ENCODE measurements around the gene C20orf202.

Gene C20orf202

DNA sequence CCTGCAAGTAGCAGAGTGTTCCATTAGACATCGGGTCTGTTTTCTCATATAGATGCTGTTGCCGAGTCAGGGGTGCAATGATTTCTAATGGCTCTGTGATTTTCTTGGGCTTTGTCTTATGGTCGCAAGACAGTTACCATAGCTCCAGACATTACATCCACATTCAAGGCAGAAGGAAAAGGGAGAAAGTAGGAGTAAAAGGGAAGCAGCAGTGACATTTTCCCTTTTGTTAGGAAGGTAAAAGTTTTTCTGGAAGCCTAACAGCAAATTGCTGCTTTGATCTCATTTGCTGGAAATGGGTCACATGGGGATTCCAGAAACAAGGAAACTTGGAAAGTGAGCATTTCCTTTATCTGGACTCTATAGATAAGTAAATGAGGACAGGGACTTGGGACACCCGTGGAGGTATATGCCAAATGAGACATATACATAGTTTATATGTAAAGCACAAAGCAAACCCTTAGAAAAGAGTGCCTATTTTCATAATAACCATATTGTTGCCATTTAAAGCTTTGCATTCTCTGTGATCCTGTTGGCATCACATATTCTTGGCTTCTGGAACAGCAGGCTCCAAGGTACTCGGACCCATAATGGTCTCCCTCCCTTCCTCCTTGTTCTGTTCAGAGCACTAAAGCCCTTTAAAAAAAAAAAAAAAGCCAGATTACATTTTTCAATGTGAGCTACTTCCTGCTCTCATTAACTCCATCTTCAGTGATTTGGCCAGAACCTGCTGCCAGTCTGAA, at the start of gene C20orf202:
TSS of gene C20orf202 (plus strand) at position 693 of the 743 bp plus-strand sequence. CDS start 132 bp downstream, outside the sequence.
- no peak for DNase-seq

- no peak for DNase-seq
Measured at GRCh38 chr20:1154226-1154625, 49.0 kb upstream of the C20orf202 start.

GRCh38 chr20:1154691-1155090, 48.6 kb upstream of the C20orf202 start:
- no peak for DNase-seq

- no peak for DNase-seq
Measured at GRCh38 chr20:1155342-1155741, 47.9 kb upstream of the C20orf202 start.

DNA sequence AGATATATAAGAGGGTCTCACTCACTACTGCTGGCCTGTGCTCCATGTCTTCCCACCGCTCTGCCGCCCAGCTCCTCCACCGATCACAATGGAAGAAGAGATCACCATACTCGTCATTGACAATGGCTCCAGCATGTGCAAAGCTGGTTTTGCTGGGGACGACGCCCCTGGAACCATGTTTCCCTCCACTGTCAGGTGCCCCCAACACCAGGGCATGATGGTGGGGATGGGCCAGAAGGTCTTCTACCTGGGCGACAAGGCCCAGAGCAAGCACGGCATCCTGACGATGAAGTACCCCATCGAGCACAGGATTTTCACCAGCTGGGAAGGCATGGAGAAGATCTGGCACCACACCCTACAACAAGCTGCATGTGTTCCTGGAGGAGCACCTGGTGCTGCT, 42.8 kb upstream of the C20orf202 start:
- no peak for DNase-seq

DNA sequence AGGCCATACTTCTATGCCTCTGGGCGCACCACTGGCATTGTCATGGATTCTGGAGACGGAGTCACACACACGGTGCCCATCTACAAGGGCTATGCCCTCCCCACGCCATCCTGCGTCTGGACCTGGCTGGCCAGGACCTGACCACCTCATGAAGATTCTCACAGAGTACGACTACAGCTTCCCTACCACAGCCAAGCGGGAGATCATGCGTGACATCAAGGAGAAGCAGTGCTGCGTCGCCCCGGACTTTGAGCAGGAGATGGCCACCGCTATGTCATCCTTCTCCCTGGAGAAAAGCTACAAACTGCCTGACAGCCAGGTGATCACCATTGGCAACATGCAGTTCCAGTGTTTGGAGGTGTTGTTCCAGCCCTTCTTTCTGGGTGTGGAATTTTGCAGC, 42.3 kb upstream of the C20orf202 start:
- no peak for DNase-seq

GRCh38 chr20:1163105-1163504, 40.1 kb upstream of the C20orf202 start:
- DNase-seq = no peak

DNA sequence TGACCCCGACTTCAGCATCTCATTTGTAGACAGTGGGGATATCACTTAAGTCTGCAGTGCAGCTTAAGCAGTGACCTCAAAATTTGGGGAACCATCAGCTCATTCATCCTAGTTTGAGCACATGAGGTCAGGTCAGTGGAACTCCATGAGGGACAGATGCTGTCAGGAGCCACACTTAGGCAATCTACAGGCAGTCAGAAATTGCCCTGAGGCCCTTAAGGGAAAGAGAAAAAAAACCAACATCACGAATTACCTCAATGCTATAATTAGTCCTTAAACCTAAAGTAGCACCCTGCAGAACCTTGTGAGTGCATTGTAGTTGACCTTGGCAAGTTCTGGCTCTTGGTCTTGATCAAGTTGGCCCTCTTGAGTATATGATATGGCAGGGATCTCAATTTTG, 39.6 kb upstream of the C20orf202 start:
- DNase-seq = peak; percentile 12

DNA sequence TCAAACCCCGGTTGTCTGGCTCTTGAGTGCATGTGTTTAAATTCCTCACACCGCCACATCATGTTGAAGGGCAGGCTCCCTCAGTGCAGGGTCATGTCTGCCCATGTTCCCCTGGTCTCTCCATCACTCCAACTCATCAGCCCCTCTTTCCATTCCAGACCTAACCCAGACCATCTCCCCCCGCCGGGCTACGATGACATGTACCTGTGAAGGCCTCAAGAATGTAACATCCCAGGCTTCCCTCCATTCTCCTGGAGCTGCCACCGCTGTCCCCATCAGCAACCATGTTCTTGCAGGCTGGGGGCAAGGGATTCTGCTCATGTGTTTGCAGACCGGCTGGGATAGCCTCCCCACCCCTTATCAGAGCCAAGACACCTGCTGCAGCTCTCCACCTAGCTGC, 38.4 kb upstream of the C20orf202 start:
- no peak for DNase-seq

DNA sequence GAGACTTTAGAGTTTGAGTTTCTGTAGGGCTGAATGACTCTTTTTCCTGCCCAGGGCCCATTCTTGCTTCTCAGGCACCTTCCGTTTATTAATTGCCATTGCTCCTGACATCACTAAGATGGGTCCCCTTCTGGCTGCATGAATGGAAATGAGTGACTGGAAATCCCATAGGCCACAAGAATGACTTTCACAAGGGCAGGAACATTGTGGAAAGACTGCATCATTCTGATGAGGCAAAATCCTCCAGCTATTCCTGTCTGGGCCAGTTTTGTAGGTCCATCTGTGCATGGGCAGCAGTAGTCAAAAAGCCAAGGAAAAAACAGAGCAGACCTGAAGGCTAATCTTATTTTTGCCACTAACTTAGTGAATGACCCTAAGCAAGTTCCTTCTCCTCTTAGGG, 37.7 kb upstream of the C20orf202 start:
- no peak for DNase-seq

DNA sequence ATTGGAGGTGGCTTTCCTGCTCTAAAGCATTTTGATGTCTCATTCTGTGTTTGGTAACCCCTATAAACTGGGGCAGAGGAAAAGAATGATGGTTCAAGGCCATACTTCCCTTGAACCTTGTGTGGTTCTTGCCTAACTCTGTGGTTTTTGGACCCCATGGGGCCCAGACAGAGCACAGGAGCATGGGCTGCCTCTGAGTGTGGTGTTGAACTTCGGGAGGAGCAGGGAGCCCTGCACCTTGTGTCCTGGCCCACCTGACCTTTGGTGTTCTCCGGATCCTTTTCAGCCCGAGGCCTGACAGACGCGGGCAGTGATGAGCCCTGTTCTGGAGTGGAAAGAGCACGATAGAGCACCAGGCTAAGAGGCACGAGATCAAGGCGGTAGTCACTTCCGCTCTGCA, 37.3 kb upstream of the C20orf202 start:
- no peak for DNase-seq

- no peak for DNase-seq
Measured at GRCh38 chr20:1166948-1167720, 36.1 kb upstream of the C20orf202 start.

DNA sequence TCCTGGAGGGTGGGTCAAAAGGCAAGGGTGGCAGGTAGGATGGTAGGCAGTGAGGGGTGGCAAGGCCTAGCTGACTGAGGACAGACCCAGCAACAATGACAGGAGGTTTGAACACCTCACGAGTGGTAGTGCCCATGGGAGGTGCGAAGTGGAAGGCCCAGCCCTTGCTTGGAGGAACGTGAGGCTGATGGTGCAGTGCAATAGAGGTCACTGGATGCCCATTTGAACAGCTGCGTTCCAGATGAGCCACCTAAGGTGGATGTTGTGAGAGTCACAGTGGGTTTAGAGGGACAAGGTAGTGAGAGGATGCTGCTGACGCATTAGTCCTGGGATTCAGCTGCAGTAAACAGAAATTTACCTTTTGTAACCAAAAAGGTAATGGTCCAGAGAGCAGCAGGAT, 34.0 kb upstream of the C20orf202 start:
- DNase-seq = no peak

GRCh38 chr20:1171461-1172093, 31.7 kb upstream of the C20orf202 start:
- no peak for DNase-seq

DNA sequence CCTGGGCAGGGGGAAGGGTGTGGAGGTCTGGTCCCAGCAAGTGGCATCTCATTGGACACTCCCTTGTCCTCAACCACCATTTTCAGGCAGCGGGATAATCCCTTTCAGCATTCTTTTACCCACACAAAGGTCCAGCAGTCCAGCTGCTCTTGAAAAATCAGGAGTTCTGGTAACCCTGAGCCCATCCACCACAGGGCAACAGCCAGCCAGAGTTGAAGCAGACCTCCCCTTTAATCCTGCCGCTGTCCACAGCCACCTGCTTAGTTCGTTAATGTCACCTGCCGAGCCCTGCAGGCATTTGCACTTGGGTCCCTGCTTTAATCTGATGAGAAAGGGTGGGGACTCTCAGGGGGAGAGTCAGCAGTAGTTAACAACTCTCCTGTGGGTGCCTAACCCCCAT, 29.6 kb upstream of the C20orf202 start:
- no peak for DNase-seq

DNA sequence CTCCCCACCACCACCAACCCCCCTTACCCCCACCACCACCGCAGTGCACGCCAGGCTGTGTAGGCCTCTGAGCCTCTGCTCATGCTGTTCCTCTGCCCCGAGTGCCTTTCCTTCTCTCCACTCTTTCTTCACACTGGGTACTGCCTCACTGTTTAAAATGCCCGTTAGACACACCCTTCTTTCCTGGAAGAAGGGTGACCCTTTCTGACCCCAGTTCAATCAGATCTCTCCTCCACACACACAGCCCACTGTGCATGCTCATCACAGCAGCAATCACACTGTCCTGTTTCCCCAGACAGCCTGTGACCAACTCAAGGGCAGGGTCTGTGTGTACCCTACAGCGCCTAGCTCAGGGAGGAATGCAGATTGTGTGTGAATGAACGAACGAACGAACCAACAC, 28.5 kb upstream of the C20orf202 start:
- no peak for DNase-seq

DNA sequence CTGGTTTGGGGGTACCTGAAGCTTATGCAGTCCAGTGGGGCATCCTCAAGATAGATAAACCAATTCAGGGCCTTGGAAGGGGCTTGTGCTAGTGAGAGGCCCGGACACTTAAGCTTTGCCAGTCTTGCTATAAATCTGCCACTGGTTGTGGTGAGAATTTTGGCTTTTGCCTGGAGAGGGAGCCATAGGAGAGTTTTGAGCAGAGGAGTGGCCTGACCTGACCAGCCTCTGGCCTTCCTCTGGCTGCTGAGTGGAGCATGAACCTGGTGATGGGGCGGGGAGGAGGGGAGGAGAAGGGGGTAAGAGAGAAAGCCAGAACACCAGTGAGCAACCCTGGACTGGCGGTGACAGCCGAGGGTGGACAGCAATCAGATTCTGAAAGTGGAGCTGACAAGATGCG, 25.6 kb upstream of the C20orf202 start:
- no peak for DNase-seq

GRCh38 chr20:1178103-1178502, 25.2 kb upstream of the C20orf202 start:
- no peak for DNase-seq

DNA sequence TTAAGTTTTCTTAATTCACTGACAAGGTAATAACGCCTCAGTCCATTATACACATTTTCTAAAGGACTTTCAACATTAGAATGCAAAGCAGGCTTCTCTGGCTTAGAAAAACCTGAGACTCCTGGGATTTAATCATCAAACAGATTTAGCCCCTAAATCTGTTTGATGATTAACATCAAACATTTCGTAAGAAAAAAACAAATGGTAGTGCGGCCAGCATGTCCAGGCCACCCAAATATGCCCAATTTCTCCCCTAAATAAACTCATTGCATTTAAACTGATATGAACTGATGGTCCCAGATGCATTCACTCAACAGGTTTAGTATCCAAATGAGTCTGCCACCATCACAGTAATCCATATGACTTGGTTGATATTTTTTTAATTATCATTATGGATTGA, 24.6 kb upstream of the C20orf202 start:
- no peak for DNase-seq

GRCh38 chr20:1180949-1181348, 22.3 kb upstream of the C20orf202 start:
- no peak for DNase-seq

DNA sequence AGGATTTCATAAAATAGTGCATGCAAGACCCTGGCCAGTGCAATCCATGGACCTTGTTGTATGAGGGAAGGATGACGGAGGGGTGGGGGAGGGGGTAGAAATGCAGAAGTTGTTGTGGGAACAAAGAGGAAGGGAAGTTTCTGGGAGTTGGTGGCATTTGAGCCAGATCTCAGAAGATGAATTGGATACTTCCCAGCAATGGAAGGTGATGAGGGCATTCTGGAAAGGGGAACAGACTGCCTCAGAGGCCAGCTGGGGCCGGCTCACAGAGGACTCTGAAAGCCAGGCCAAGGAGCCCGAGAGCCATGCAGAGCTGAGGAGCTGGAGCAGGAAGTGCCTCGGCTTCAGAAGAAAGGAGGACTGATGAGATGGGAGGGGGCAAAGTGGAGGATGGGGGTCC, 21.1 kb upstream of the C20orf202 start:
- no peak for DNase-seq

GRCh38 chr20:1183153-1183552, 20.1 kb upstream of the C20orf202 start:
- DNase-seq = no peak

DNA sequence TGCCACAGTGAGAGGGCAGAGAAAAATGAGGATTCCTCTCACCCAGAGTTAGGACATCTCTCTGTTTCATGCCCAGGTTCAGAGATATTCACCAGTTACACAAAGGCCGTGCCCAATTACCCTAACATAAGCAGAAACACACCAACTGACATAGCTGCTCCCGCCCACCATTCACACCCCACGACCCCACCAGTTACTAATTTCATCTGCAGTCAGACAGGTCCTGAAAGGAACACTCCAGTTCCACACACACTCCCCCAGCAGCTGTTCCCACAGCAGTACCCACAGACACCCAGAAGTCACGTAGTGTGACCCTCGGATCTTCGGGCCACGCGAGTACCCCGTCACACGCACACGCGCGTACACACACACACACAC, 19.0 kb upstream of the C20orf202 start:
- DNase-seq = no peak

Measured in NCI-H69 (cell line).